HG03025 (cell line): ENCODE results near the gene TMPRSS12.
A peak's percentile ranks its signal among the peaks of the same experiment; 100 is the strongest.
"Not testable (repeated sequence)": the region's sequence is repeated elsewhere in the genome, so short reads cannot be mapped to it uniquely, and the experiment has no call there.

Experiments used
- ATAC-seq: cut with Tn5 transposase; IDR thresholded peaks from one replicate; pipeline ENCODE4 v1.9.1; 2021; ENCODE audit warnings: mild to moderate bottlenecking, moderate library complexity; ENCODE audit not compliant: unreplicated experiment, low FRiP score

The TMPRSS12 gene

DNA sequence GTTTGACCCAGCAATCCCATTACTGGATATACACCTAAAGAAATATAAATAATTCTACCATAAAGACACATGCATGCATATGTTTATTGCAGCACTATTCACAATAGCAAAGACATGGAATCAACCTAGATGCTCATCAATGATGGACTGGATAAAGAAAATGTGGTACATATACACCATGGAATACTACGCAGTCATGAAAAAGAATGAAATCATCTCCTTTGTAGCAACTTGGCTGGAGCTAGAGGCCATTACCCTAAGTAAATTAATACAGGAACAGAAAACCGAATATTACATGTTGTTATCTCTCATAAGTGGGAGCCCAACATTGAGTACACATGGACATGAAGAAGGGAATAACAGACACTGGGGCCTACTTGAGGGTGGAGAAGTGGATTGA lies 13.0 kb downstream of the TMPRSS12 start:
- not testable (repeated sequence) for ATAC-seq

- ATAC-seq: no peak
Observed at GRCh38 chr12:50859621-50860310, 17.0 kb downstream of the TMPRSS12 start.

- ATAC-seq: no peak
Observed at GRCh38 chr12:50862316-50862715, 19.6 kb downstream of the TMPRSS12 start.

- no peak for ATAC-seq
Observed at GRCh38 chr12:50865266-50865665, 22.5 kb downstream of the TMPRSS12 start.

- not testable (repeated sequence) for ATAC-seq
Observed at GRCh38 chr12:50868881-50869280, 26.2 kb downstream of the TMPRSS12 start.

- ATAC-seq: no peak
Observed at GRCh38 chr12:50882563-50882962, 39.8 kb downstream of the TMPRSS12 start.

GRCh38 chr12:50887191-50887590 lies 44.5 kb downstream of the TMPRSS12 start:
- no peak for ATAC-seq

DNA sequence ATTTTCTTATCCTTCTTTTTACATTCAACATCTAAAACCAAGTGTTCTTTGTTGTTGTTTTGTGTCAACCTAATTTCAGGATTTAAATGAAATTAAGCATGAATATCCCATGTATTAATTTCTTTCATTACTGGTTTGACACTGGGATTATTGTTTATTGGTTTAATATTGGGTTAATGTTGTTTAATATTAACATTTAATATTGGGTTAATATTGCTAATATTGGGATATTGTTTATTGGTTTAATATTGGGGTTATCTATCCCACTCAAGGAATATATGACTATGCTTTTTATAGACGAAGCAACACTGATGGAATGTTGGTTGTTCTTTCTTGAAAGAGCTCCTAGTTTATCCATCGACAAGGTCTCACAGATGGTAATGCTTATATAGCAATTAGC lies 45.9 kb downstream of the TMPRSS12 start:
- no peak for ATAC-seq

- ATAC-seq: no peak
Observed at GRCh38 chr12:50894241-50894640, 51.5 kb downstream of the TMPRSS12 start.

- no peak for ATAC-seq
Observed at GRCh38 chr12:50901685-50902113, 59.0 kb downstream of the TMPRSS12 start.

GRCh38 chr12:50908479-50908878 lies 65.8 kb downstream of the TMPRSS12 start:
- ATAC-seq: not testable (repeated sequence)

GRCh38 chr12:50912361-50912760 lies 69.6 kb downstream of the TMPRSS12 start:
- not testable (repeated sequence) for ATAC-seq

DNA sequence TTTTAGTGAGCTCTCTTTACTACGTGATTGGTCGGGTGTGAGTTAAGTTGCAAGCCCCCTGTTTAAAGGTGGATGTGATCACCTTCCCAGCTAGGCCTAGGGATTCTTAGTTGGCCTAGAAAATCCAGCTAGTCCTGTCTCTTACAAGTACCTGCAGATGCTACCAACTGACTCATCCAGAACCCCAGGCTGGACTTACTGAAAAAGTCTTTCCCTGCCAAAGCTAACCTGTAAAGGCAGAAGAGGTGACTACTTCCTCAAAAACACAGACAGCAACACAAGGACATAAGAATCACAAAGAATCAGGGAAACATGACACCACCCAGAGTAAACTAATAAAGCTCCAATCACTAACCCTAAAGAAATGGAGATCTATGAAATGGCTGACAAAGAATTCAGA lies 70.5 kb downstream of the TMPRSS12 start:
- no peak for ATAC-seq

DNA sequence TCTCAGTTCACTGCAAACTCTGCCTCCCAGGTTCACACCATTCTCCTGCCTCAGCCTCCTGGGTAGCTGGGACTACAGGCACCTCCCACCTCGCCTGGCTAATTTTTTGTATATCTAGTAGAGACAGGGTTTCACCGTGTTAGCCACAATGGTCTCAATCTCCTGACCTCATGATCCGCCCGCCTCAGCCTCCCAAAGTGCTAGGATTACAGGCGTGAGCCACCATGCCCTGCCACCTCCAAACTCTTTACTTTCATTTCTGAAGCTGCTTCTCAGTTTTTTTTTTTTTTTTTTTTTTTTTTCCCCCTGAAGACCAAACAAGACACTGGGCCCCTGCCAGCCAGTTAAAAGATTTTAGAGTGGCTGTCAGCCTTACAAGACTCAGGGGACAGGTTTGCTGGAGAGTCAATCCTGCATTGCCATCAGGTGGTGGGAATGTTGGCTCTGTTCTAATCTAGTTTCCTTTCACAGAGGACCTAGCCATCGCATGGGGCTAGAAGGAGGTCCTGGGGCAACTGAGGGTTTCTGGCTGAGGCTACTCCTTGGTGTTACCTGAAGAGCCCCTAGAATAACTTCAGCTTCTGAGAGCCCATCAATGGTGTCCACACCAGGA lies 72.3 kb downstream of the TMPRSS12 start:
- no peak for ATAC-seq

DNA sequence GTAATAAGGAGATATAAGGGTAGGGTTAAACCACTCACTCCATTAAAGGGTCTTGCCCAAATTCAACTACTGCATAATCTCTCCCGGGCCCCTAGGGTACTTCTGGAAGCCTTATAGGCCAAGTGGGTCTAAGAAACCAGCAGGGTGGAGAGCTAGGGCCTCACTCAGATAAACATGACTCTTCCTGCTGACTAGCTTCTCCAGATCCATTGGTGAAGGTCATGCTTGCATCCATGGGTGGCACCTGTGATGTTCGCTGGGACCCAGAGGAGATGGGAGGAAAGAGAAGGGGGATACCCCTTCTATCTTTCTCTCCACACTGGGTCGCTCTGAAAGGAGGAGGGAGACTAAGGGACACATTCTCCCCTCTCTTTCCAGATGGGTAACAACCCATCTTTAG lies 73.6 kb downstream of the TMPRSS12 start:
- no peak for ATAC-seq

GRCh38 chr12:50918584-50919316 lies 76.0 kb downstream of the TMPRSS12 start:
- no peak for ATAC-seq

DNA sequence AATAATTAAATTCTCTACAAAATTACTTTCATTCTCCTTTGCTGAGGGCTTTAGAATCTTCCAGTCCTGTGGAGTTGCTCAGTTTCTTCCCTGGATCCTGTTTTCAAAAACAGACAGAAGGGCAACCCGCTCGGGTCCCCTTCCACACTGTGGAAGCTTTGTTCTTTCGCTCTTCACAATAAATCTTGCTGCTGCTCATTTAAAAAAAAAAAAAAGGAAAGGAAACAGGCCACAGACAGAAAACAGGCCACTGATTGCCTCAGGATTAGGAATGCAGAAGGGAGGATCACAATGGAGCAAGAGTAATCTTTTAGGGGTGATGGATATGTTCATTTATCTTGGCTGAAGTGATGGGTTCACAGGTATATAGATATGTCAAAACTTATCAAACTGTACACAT lies 80.1 kb downstream of the TMPRSS12 start:
- ATAC-seq: no peak

- ATAC-seq: no peak
Observed at GRCh38 chr12:50923361-50924130, 80.8 kb downstream of the TMPRSS12 start.

DNA sequence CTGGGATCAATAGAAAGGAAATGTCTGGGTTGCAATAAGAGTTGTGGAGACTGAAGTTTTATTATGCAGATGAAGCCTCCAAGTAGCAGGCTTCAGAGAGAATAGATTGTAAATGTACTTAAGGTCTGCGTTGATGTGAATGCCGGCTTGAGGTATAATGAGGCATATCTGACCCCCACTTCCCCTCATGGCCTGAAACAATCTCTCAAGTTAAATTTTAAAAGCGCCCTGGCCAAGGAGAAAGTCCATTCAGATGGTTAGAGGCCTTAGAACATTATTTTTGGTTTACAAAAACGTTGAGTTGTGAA lies 81.4 kb downstream of the TMPRSS12 start:
- ATAC-seq: no peak

DNA sequence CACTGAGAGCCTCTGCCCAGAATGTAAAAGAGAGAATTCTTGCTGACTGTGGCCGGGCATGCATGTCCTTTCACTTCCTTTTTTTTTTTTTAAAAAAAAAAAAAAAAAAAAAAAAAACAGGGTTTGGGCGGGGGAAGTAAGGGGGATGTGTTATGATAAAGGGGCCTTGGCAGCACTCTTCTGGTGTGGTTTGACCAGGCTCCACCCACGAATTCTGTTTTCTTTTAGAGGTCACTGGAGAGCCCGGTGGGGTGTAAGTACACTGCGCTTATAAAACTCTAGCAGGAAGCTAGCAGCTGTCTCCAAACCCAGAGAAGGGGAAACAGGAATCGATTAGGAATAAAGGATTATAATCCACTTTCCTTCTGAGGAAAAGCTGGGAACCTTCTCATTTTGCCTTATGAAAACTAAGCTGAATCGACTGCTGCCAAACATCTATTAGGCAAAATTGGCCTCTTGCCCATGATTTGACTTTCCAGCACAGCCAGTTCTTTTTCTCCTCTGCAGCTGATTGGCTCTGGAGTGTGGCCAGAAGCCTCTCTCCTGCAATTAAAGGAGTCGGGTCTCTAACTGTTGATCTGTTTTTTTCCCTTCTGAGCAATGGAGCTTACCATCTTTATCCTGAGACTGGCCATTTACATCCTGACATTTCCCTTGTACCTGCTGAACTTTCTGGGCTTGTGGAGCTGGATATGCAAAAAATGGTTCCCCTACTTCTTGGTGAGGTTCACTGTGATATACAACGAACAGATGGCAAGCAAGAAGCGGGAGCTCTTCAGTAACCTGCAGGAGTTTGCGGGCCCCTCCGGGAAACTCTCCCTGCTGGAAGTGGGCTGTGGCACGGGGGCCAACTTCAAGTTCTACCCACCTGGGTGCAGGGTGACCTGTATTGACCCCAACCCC lies 82.0 kb downstream of the TMPRSS12 start:
- peak; percentile 88 for ATAC-seq
